GM12874 (cell line): ENCODE results near the gene ABCC2.

Source experiments
- CTCF ChIP-seq: IDR thresholded peaks from 2 replicates; pipeline ENCODE4 v1.5.1; 2011; ENCODE audit warnings: low read depth, mild to moderate bottlenecking, control low read depth, low read length, moderate library complexity; ENCODE audit not compliant: insufficient read depth

The ABCC2 gene

GRCh38 chr10:99835947-99836346 lies 53.5 kb downstream of the ABCC2 start:
- no peak for TF ChIP-seq CTCF

- TF ChIP-seq CTCF, result no peak
Measured at GRCh38 chr10:99836711-99837110, 54.3 kb downstream of the ABCC2 start.

- no peak for TF ChIP-seq CTCF
Measured at GRCh38 chr10:99841746-99842145, 59.3 kb downstream of the ABCC2 start.

GRCh38 chr10:99843310-99843709 lies 60.9 kb downstream of the ABCC2 start:
- TF ChIP-seq CTCF, result no peak

- TF ChIP-seq CTCF, result no peak
Measured at GRCh38 chr10:99844433-99844955, 62.1 kb downstream of the ABCC2 start.

- TF ChIP-seq CTCF, result peak; percentile 73
Measured at GRCh38 chr10:99845837-99846382, 63.5 kb downstream of the ABCC2 start.

- no peak for TF ChIP-seq CTCF
Measured at GRCh38 chr10:99849057-99849456, 66.6 kb downstream of the ABCC2 start.
